ENCODE data around the gene FAM221A. TPM values are rescaled to one million over a fixed set of nuclear protein-coding genes. Genes with fewer than 3 reads are reported as not detected.

The FAM221A gene
- total RNA-seq, 2 donors from 2014 or later: 14.3 to 29.7 TPM

- Histone ChIP-seq H3K36me3 (replicated peaks in 1 of 2; ENCODE audit: insufficient read depth in 1 of 2, low read depth in 2 of 2) (peaks cover 0 to 19% of the 10 kb centered on the region in 2 donors), H3K9me3 (no peaks in the 10 kb centered on the region), H3K27me3 (no peaks in the 10 kb centered on the region), H3K4me1 (peaks cover 37% of the 10 kb centered on the region), H3K27ac (peak overlapping the region in 3 of 4 donors; percentile 62 to 81 (median 73)), H3K4me3 (no peak overlapping the region)
- peak in 2 of 4 donors; percentile 47 to 49 for DNase-seq
- peak; percentile 78 for ATAC-seq
- WGBS, 2 donors: 15% methylated on average over 2 of the region's 2 CpGs
- no peak for TF ChIP-seq CTCF (IDR thresholded peaks at IDR 0.05)
- TF ChIP-seq POLR2A (IDR thresholded peaks at IDR 0.05): no peak
- intact Hi-C loops (cut with DNase I): no loop called here
These were observed 18.8 kb downstream of the FAM221A start for GRCh38 chr7:23698822-23699221.

GRCh38 chr7:23700046-23700445 lies 20.0 kb downstream of the FAM221A start:
- peaks cover 0 to 22% of the 10 kb centered on the region in 2 donors for H3K36me3 ChIP-seq (replicated peaks in 1 of 2; ENCODE audit: insufficient read depth in 1 of 2, low read depth in 2 of 2)
- no peak overlapping the region for H3K27ac ChIP-seq
- intact Hi-C loops (cut with DNase I): no loop called here
- WGBS, 2 donors: 59 to 61% methylated on average over 4 of the region's 4 CpGs
- TF ChIP-seq CTCF (IDR thresholded peaks at IDR 0.05) (no peak), POLR2A (IDR thresholded peaks at IDR 0.05) (no peak)
- H3K27me3 ChIP-seq: no peaks in the 10 kb centered on the region
- peaks cover 37% of the 10 kb centered on the region for H3K4me1 ChIP-seq
- no peak overlapping the region for H3K4me3 ChIP-seq
- H3K9me3 ChIP-seq: no peaks in the 10 kb centered on the region
- DNase-seq (no peak), ATAC-seq (no peak)

DNA sequence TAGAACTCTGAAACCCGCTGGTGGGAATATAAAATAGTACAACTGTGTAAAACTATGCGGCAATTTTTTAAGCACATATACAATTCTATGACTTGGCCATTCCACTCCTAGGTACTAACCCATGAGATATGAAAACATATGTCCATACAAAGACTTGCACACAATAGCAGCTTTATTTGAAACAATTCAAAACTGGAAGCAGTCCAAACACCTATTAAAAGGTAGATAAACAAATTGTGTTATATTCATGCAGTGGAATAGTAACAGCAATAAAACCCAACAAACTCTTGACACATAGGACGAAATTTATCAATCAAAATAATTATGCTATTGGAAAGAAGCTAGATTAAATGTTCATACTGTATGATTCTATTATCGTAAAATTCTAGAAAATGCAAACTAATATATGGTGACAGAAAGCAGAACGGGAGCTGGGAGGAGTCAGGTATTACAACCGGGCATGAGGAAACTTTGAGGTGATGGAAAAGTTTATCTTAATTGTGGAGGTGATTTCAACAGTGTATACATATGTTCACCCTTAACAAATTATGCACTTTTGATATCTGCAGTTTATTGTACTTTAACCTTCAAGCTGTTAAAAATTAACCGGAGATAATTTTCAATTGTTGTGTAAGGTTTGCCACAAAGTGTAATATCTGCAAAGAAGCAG lies 29.2 kb downstream of the FAM221A start:
- intact Hi-C loops (cut with DNase I): no loop called here
- 34 to 42% methylated on average over 7 of the region's 7 CpGs for WGBS, 2 donors
- TF ChIP-seq POLR2A (IDR thresholded peaks at IDR 0.05) (no peak), CTCF (IDR thresholded peaks at IDR 0.05) (no peak)
- Histone ChIP-seq H3K4me3 (no peak overlapping the region), H3K27ac (peak overlapping the region; percentile 37 to 86 (median 62)), H3K36me3 (replicated peaks in 1 of 2; ENCODE audit: insufficient read depth in 1 of 2, low read depth in 2 of 2) (peaks cover 6 to 10% of the 10 kb centered on the region in 2 donors), H3K4me1 (peaks cover 17% of the 10 kb centered on the region), H3K9me3 (peaks cover 0 to 6% (median 0%) of the 10 kb centered on the region in 3 donors), H3K27me3 (no peaks in the 10 kb centered on the region)
- ATAC-seq: peak; percentile 92
- peak in 2 of 4 donors; percentile 31 to 54 for DNase-seq

DNA sequence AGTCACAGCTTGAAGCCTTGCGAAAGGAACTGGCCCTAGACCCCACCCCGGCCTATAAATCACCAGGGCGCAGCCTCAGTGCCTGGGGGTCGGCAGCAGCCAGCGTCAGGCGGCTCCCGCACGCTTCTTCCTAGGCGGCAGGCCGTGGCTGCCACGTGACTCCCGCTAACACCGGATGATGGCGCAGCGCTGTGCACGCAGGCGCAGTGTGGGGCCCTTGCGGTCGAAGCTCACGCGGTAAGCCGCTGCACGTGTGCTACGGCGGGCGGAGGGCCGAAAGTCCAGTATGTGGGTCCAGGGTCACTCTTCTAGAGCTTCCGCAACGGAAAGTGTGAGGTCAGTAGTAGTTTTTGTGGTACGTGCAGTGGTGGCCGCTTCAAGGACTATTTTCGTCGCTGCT lies 30.0 kb downstream of the FAM221A start, which contains the start of gene STK31:
TSS of gene STK31 (plus strand) at position 220 of the 400 bp plus-strand sequence. CDS start at position 287, 67 bp downstream.
- H3K9me3 ChIP-seq: peaks cover 0 to 6% (median 0%) of the 10 kb centered on the region in 3 donors
- no peak within 1 kb of the TSS for H3K4me3 ChIP-seq
- H3K27me3 ChIP-seq: no peaks in the 10 kb centered on the region
- peaks cover 17% of the 10 kb centered on the region for H3K4me1 ChIP-seq
- H3K36me3 ChIP-seq (replicated peaks in 1 of 2; ENCODE audit: insufficient read depth in 1 of 2, low read depth in 2 of 2): peaks cover 6% of the 10 kb centered on the region in 2 donors
- WGBS, 2 donors: 90 to 97% methylated on average over 12 to 33 of the region's 33 CpGs
- intact Hi-C loops (cut with DNase I): loop anchor here (5.0 to 10.0 kb wide), 2 partner anchors 55 to 138 kb away; no protein-coding TSS in a partner anchor
- DNase-seq (peak in 1 of 4 donors; percentile 6), ATAC-seq (no peak)
- no peak for TF ChIP-seq POLR2A (IDR thresholded peaks at IDR 0.05)
- no peak for TF ChIP-seq CTCF (IDR thresholded peaks at IDR 0.05)
- H3K27ac ChIP-seq: peak within 1 kb of the TSS; percentile 37 to 86 (median 62)

Measured in body of pancreas (tissue), 4 donors.